Measurements from ENCODE around the gene TMEM62. TPM values are rescaled to one million over a fixed set of nuclear protein-coding genes. Genes with fewer than 3 reads are reported as not detected.

Gene TMEM62
- total RNA-seq (2014; rRNA removed; shearing (Covaris generic)) = 61.4 and 66.1 TPM in 2 replicates

- peak; percentile 97 for DNase-seq (ENCODE audit: low spot score)
Measured at GRCh38 chr15:43133430-43134156, at the start of gene TMEM62. TMEM62 (plus strand) TSS chr15:43133586; CDS start chr15:43133803, 217 bp downstream.

- DNase-seq (ENCODE audit: low spot score) = no peak
Measured at GRCh38 chr15:43085921-43086320, 47.5 kb upstream of the TMEM62 start.

- DNase-seq (ENCODE audit: low spot score) = no peak
Measured at GRCh38 chr15:43086551-43086950, 46.8 kb upstream of the TMEM62 start.

- DNase-seq (ENCODE audit: low spot score) = no peak
Measured at GRCh38 chr15:43091859-43092258, 41.5 kb upstream of the TMEM62 start.

GRCh38 chr15:43093026-43093425, 40.4 kb upstream of the TMEM62 start:
- DNase-seq (ENCODE audit: low spot score) = no peak

GRCh38 chr15:43094416-43095030, 38.9 kb upstream of the TMEM62 start:
- DNase-seq (ENCODE audit: low spot score) = no peak

GRCh38 chr15:43095243-43095642, 38.1 kb upstream of the TMEM62 start:
- DNase-seq (ENCODE audit: low spot score) = no peak

GRCh38 chr15:43095708-43096347, 37.6 kb upstream of the TMEM62 start:
- DNase-seq (ENCODE audit: low spot score) = no peak

- no peak for DNase-seq (ENCODE audit: low spot score)
Measured at GRCh38 chr15:43096411-43096810, 37.0 kb upstream of the TMEM62 start.

GRCh38 chr15:43099105-43099845, 34.1 kb upstream of the TMEM62 start:
- no peak for DNase-seq (ENCODE audit: low spot score)

- DNase-seq (ENCODE audit: low spot score) = no peak
Measured at GRCh38 chr15:43100971-43101370, 32.4 kb upstream of the TMEM62 start.

GRCh38 chr15:43102187-43102586, 31.2 kb upstream of the TMEM62 start:
- DNase-seq (ENCODE audit: low spot score) = no peak

- no peak for DNase-seq (ENCODE audit: low spot score)
Measured at GRCh38 chr15:43103907-43104306, 29.5 kb upstream of the TMEM62 start.

- DNase-seq (ENCODE audit: low spot score) = no peak
Measured at GRCh38 chr15:43104426-43104825, 29.0 kb upstream of the TMEM62 start.

- peak; percentile 61 for DNase-seq (ENCODE audit: low spot score)
Measured at GRCh38 chr15:43105077-43105736, 28.2 kb upstream of the TMEM62 start.

- DNase-seq (ENCODE audit: low spot score) = peak; percentile 91
Measured at GRCh38 chr15:43105778-43106485, 27.5 kb upstream of the TMEM62 start, which contains the start of gene UBR1. UBR1 (minus strand) TSS chr15:43106038; CDS start chr15:43106022, 16 bp downstream.

- DNase-seq (ENCODE audit: low spot score) = no peak
Measured at GRCh38 chr15:43106486-43106829, 26.9 kb upstream of the TMEM62 start.

- no peak for DNase-seq (ENCODE audit: low spot score)
Measured at GRCh38 chr15:43107751-43108150, 25.6 kb upstream of the TMEM62 start.

- no peak for DNase-seq (ENCODE audit: low spot score)
Measured at GRCh38 chr15:43111354-43111753, 22.0 kb upstream of the TMEM62 start.

- no peak for DNase-seq (ENCODE audit: low spot score)
Measured at GRCh38 chr15:43118286-43118685, 15.1 kb upstream of the TMEM62 start.

GRCh38 chr15:43118829-43119228, 14.6 kb upstream of the TMEM62 start:
- no peak for DNase-seq (ENCODE audit: low spot score)
